ENCODE results near the gene AKR1E2.

GRCh38 chr10:4806534-4806933 is 19.5 kb upstream of the AKR1E2 start:
- TF ChIP-seq ZNF121 (CRISPR knock-in tag; conservative IDR thresholded peaks at IDR 0.05) (no peak), CTCF (IDR thresholded peaks at IDR 0.05 in 2 of 3, conservative IDR thresholded peaks at IDR 0.05 in 1 of 3; ENCODE audit: insufficient read depth in 2 of 3, low read depth in 1 of 3, low read length in 3 of 3) (no peak), RBFOX2 (IDR thresholded peaks at IDR 0.05; ENCODE audit: low read depth, low read length) (no peak), POLR2AphosphoS5 (IDR thresholded peaks at IDR 0.05; ENCODE audit: control insufficient read depth, insufficient read depth, low read depth, low read length) (no peak), FOXK1 (CRISPR knock-in tag; IDR thresholded peaks at IDR 0.05; ENCODE audit: borderline replicate concordance) (no peak), ZBTB7A (IDR thresholded peaks at IDR 0.05; ENCODE audit: borderline replicate concordance, control insufficient read depth, low read depth, low read length) (no peak), SMC3 (conservative IDR thresholded peaks at IDR 0.05; ENCODE audit: insufficient read depth, low read depth, low read length) (no peak), TAF1 (IDR thresholded peaks at IDR 0.05; ENCODE audit: control insufficient read depth, extremely low read depth, insufficient read depth, low read length, severe bottlenecking) (no peak), SMARCA4 (IDR thresholded peaks at IDR 0.05) (no peak), HLTF (IDR thresholded peaks at IDR 0.05) (no peak)
